Stimulated activated CD8-positive, alpha-beta memory T cell treated with anti-CD3 and anti-CD28 coated beads, Interleukin-4, amount 100 ng/mL, for 1 hour (primary cell): ENCODE measurements around the gene GRID1.

Experiments used
- DNase-seq, 2 donors: peaks; one replicate each; pipeline ENCODE4 v3.0.0-alpha.2; 2020; ENCODE audit warnings: low read depth in 2 of 2, low spot score in 1 of 2

GRID1 gene

DNA sequence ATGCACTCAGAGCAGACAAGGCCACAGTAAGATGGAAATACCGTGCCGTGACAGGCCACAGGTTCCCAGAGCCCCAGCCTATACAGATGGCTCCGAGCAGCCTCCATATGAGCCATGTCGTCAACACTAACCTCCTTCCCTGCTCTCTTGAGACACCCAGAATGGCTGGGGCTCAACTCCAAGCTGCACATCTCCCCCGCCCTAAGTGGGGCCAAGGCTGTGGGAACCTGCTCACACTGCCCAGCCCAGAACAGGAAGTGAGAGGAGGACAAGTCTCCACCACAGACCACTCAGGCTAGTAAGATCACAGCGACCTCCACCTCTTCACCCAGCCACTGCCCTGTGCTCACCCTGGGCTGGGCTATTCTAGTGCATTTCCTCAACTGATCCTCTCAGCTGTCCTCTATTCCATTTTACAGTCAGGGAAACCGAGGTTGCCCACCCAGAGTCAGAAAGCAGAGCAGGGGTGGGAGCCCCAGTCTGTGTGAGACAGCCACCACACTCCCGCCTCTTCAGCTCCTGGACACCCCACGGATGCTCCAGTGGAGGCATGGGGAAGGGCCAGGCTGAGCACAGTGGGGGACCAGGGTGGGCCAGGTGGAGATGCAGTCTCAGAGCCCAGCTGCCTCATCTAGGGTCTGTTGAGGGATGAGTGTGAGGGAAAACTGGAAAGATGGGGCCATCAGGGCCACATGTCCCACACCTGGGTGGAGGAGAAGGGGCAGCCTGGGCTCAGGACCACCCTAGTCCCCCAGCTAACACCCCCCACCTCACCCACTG is 11.6 kb downstream of the GRID1 start:
- DNase-seq: no peak

DNA sequence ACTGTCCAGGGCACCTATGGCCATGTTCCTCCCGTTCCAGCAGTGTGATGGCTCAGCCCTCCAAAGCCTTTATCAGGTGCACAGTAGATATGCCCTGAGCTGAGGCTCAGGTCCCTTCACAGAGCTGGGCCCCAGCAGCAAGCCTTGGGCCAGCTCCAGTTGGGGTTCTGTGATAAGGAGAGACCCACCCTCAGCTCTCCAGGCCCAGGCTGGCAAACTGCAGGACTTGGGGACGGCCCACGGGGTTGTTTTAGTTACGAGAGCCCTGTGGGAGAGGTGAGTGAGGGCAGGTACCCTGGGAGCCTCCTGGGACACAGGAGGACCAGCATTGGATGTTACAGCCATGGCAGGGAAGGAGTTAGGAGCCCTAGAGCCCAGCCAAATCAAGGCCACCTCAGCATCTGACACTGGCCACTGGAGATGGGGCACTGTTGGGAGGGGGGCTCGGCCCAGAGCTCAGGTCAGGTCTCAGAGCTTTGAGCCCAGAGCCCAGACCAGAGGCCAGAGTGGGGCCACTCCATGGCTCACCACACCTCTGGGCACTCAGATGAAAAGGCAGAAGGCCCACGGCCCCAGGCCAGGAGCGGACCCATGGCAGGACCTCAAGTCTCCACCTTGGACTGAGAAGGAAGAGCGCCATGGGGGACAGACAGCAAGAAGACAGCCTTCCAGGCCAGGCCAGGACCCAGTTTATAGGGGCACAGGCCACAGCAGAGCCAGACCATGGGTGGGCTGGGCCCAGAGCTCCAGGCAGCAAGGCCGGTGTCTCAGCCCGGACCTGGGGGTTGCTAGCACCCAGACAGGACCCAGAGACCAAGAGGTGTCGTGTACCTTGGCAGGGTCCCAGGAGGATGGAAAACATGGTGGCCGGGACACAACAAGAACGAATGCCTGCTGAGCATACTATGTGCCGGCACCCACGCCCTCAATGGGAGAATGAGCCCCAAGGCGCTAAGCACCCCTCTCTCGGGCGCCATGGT is 12.8 kb downstream of the GRID1 start:
- no peak for DNase-seq

DNA sequence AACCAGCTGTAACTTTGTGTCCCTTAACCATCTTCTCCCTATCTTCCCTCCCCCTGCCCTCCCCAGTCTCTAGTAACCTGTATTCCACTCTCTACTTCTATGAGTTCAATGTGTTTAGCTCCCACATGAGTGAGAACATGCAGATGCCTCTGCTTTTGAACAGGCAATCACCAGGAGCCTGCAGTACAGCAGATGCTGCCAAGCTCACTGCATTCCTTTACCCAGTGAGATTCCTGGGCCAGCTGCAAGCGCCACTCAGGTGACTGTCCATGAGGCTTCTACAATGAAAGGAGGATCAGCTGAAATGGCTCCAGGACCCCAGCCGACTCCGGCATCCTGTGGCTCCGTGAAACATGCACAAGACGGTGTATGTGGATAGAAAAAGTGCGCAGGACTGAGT is 15.7 kb downstream of the GRID1 start:
- DNase-seq: no peak

DNA sequence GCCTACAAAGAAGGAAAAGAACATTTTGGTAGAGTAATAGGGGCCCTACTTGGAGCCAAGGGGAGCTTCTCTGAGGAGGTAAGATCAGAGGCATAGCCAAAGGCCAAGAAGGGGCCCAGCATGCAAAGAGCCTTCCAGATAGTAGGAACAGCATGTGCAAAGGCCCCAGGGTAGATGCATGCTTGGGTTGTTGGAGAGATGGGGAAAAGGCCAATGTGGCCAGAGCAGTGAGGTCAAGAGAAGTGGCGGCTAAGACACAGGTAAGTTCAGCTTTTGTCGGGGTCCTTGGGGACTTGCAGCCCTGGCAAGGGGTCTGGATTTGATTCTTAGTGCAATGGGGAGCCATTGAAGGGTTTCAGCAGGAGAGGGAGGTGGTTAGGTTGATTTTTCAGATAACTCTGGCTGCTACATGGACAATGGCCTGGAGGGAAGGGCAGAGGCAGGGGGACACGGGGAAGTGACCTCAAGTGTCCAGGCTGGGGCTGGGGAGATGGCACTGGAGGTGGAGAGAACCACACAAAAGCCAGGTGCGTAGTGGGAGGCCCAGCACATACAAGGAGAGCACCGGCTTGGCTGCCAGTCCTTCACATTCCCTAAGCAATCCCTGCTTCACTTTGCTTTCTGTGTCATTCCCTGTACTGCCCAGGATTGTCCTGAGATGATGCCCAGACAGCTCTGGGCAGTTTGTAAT is 16.5 kb downstream of the GRID1 start:
- no peak for DNase-seq

DNA sequence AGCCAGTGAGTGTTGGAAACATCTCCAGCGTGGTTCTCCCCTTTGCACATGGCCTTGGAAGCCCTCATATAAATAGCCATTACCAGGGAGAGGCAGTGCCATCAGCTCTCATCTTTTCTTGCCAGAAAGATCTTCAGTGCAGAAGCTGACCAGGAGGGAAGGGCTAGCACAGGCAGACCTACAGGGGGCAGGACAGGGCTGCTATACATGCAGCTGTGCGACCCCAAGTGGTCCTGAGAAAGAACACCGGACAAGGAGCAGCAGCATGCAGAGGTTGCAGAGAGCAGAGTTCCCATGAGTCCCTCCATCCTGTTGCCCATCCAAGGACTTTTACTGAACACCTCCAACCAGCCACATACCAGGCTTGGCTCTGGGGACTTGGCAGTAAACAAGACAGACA is 17.1 kb downstream of the GRID1 start:
- DNase-seq: no peak

DNA sequence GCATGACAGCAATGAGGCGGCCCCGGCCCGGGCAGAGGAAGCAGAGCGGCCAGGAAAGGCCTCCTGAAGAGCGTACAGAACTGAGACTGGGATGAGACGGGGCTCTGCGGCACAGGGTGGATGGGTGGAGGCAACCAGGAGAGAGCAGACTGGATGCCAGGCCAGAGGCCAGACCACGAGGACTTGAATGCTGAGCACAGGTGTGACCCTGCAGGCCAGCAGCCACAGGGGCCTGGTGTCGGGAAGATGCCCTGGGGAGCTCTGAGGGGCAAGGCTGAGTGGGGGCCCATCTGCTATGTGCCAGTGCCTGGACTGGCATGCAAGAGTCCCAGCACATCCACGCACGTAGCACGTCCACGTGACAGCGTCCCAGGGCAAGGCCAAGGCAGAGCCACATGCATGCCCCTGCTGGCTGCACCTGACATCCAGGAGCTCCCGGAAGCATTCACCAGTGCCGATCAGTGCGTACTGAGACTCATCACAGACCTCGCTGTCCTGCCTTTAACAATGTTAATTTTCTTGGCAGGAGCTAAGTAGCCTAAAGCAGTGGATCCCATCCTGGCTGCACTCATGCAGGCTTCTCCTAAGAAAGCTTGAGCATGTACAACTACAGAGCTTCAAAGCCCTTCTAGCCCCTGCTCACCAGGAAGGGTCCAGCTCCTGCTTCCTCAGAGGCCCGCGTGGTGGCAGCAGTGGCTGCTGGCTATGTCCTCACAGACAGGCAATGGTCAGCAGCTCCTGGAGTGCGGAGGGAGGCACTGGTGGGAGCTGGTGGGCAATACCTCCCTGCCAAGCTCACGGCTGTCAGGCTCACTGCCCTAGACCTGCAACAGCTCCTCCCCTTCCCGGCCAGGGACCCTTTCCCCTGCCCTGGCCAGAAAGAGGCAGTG is 18.0 kb downstream of the GRID1 start:
- DNase-seq: no peak

DNA sequence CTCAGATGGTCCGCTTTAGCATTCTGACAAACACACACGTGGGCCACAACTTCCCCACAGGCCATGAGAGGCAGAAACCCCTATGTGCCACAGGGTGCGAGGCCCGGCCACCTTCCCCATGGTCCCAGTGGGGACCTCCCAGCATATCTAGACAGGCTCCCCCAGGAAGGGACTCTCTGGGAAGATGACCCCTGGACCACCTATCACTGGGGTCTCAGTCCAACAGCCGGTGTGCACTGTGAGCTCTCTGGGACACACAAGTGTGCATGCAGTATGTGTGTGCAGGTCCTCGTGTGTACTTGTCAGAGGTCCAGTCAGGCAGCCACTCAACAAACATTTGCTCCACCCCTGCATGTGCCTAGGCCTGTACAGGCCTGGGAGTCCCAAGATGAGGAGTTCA is 18.7 kb downstream of the GRID1 start:
- DNase-seq: no peak

DNA sequence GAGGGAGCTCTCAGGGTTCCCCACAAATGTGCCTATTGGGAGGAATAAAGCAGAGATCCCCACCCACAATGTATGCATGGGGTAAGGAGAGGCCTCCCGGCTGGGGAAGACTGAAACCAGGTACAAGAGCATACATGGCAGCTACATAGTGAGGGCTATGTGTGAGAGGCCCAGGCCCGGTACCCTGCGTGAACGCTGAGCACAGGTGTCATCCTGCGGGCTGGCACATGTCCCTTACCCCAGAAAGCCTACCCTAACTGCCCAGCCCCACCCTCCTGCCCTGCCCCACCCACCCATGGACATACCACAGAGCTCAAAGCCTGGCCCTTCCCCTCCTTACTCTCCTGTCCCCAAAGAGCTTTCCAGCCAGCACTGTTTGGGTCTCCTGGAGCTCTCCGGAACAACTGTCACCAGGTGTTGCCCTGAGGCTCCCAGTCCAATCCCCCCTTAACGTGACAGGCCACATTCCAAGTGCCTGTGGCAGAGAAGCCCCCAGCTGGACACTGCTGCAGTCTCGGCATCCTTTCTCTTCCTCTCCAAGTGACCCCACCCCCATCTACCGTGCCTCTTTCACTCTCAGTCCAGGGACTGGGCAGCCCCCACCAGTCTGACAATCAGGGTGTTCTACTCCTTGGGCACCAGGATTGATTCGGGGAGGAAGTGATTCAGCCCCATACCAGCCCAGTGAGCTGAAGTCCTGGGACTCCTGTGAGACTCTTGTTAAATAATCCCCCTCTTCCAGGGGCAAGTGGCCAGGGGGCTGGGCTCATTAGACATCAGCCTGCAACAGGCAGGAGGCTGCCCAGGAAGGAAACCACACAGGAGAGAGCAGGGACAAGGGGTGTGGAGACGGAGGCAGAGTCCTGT is 19.6 kb downstream of the GRID1 start:
- no peak for DNase-seq

DNA sequence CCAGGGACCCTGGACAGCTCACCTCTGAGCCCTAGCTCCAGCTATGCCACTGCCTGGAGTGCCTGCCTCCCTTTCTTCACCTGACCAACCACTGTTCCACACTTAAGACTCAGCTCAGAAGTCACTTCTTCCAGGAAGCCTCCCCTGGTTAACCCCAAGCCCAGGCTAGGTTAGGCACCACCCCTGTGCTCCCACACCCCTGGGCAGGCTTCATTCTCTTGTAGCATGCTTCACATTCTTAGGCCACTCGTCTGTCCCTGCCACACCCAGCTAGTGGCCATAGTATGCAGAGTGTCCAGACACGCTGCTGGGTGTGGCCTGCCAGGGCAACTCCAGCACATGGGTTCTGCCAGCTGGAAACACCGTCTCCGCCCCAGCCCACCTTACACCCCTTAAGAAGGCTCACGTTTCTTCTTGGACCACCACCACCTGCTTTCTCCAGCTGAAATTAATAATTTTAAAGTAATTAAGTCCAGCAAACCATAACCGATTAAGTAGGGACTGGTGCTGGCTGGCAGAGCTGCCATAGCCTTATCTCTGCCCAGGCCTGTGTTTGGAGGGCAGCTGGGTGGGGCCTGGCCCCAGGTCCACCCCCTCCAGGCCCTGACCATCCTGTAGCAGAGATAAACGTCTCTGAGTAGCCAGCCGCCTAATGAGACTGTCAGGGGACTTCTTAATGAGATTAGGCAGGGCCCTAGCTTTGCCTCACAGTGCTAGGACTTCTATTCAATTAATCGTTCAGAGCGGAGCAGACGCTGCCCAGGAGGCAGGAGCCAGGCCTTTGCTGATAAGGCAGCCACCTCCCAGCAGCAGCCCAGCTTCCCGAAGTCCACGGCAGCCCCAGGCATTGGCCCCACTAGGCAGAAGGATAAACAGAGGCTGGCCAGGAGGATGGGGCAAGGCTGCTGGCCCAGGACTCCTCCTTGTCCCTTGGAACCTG is 20.5 kb downstream of the GRID1 start:
- no peak for DNase-seq

DNA sequence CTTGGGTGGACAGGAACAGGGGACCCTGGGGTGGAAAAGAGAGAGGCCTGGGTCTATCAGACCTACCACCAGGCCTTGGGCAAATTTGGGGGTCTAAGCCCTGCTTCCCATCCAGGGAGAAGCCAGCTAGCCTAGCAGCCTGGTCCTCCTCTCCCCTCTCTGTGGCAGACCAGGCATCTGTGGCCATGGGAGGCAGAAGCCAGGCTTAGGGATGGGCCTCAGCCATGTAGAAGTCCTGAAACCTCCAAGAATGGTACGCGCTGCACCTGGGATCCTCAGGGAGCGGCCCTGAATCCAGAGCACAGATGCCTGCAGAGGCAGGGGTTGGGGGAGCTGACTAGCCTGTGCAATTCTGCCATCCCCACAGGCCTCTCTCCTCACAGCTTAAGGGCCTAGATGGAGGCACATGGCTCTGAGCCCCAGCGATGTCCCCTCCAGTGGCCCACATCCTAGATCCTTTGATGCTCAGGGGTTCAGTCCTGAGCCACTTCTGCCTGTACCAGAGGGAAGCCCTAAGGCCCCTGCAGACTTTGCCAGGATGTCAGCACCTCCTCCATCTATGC is 21.2 kb downstream of the GRID1 start:
- no peak for DNase-seq

DNA sequence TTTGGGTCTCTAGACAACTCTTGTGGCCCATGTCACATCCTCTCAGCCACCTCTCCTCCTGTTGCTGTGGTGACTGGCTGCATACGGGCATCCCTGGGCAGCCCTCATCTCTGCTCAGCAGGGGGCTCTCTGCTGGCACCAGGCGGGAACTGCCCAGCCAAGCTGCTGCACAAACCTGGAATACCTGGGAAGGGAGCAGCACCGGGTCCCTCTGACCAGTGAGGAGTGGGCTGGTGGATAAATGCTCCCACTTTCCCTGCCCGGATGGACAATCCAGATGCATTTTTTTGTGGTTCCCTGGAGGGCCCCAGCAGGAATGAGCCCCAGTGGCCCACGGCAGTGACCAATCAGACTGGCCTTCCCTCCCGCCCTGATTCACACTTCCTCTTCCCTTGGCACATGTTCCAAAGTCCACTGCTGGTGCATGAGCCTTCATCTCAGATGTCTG is 21.9 kb downstream of the GRID1 start:
- DNase-seq: no peak

DNA sequence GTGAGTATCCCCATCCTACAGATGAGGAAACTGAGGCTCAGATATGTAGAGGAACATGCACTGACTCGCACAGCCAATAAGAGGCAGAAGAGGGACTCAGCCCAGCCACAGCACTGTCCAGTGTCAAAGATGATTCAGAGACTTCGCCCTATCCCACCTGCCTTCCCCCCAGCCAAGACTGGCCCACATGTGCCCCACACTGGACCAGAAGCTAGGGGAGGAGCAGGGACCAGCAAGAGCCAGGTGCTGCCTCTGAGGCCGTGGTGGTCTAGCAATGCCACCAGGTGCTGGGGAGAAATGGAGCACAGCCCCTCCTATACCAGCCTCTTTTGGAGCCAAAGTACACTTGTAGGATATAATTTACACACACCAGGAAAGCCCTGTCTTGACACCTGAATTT is 22.3 kb downstream of the GRID1 start:
- no peak for DNase-seq

DNA sequence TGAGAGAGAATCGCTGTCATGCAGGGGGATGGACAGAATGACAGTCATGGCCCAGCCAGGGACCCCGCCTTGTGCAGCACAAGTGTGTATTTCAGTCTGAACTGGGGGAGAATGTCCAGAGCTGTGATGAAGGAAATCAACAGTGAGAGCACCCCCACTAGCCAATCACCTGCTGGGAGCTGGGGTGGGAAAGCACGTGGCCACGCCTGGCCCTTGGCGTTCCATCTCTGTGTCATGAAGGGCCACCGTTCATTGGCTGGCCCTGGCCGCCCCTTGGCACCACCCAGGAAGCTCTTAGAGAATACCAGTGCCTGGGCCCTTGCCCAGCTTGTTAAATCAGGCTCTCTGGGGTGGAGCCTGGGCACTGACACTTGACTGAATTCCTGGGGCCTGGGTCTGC is 22.8 kb downstream of the GRID1 start:
- no peak for DNase-seq

DNA sequence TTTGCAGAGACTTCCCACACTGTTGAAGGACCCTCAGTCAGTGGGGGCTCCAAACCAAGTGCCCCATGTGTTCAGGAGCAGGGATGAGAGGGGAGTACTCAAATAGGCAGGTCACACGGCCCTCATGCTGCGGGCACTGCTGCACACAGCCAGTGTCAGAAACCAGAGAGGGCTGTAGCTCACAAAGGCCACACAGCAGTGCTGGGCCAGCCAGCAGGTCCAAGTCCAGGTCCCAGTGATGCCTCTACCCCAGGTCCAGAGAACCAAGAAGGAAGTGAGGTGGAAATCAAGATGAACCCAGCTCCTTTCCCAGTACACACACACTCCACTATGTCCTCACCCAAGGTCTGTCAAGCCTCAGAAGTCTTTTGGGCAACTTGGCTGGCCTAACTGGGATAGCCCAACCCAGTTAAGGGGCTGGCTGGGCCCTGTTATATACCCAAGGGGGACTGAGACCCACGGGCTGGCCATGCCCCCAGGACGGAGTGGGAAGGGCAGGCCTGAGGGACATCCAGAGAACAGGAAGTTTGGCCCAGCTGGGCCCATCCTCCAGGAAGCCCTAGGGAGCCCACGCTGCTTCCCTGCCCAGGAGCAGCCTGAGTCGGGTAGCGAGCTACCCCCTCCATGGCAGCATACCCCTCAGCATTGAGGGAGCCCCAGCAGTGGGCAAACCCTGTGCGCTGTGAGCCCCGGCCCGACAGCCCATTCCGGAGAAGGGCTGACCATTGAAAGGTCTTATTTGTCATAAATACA is 24.3 kb downstream of the GRID1 start:
- no peak for DNase-seq

DNA sequence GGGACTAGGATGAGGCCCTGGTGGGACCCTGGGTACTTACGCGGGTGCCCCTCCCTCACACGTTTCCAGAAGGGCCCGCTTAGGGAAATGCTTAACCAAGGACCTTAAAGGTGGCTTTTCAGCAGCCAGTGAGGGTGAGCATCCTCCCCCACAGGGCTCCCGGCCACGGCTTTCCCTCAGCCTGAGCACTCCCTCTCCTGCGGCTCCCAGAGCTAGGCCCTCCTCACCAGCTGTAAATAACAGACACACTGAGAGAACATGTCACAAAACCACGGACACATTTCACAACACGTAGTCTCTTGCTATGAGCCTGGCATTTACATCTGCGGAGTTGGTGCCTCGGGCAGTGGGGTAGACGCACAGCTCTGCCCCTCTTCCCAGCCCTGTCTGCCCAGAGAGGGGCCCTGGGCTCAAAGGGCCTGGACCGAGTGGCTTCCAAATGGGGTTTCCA is 25.2 kb downstream of the GRID1 start:
- DNase-seq: no peak

DNA sequence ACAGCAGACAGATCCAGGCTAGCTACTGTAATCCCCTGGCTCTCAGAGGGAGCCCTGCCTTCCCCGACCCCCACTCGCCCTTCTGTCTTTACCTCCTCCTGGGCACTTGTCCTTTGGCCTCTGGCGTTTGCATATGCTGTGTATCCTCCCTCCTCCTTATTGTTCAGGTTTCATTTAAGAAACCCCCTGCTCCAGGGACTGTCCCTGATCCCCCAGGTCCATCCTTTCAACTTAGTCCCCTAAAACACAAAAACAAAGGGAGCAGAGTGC is 25.7 kb downstream of the GRID1 start:
- DNase-seq: no peak

DNA sequence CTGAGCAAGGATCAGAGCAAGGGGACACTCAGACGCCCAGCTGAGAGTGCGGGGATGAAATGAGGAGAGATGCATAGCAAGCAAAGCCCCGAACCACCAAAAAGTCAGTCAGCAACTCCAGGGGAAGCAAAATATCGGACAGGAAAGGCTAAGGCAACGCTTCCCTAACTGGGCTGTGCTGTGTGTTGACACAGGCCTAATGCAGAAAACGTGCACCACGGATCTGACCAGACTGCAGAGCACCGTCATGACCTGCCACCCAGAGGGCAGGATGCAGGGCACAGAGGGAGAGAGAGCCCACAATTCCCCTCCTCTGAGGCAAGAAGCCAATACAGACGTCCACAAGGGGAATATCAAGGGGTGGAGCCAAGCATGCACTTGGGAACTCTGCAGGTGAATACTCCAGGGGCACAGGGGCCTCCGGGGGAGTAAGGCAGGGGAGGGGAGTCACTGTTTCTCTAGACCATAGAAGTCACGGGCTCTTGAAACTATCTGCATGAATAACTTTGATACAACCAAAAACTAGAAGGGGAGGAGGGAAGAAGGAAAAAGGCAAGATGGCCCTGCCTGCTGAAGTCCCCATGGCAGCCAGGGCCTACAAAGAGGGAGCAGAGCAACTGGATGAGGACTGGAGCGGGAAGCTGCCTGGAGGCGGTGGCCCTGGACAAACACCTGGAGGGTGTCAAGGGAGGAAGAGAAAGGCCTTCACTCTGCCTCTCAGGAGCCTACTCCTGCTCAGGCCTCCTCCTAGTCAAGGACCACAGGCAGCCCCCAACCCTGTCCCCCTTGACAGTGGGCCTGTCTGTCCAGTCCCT is 26.2 kb downstream of the GRID1 start:
- DNase-seq: no peak
